ENCODE data around the gene MARVELD1. TPM values are rescaled to one million over a fixed set of nuclear protein-coding genes. Genes with fewer than 3 reads are reported as not detected.

The MARVELD1 gene
- total and polyA plus RNA-seq, 2 of the 13 experiments (the other 11 are each of a cell fraction or from before 2014, with no cell fraction given), result not detected

GRCh38 chr10:97759158-97759887 is 45.8 kb downstream of the MARVELD1 start (continued):
- TF ChIP-seq ZNF609 (CRISPR knock-in tag; IDR thresholded peaks at IDR 0.05; ENCODE audit: borderline replicate concordance) (peak; percentile 47; the same call in 1 of the 2 replicates), ZFYVE20 (CRISPR knock-in tag; IDR thresholded peaks at IDR 0.05; ENCODE audit: borderline replicate concordance, low read depth) (no peak), ZNF407 (CRISPR knock-in tag; IDR thresholded peaks at IDR 0.05; ENCODE audit: not compliant biosample characterization) (peak; percentile 51), NR2F1 (CRISPR knock-in tag; IDR thresholded peaks at IDR 0.05) (peak in 1 of 2 experiments; percentile 40; a peak in 1 of 4 replicates), ZNF720 (CRISPR knock-in tag; IDR thresholded peaks at IDR 0.05) (no peak), HIC2 (CRISPR knock-in tag; IDR thresholded peaks at IDR 0.05; ENCODE audit: low read depth) (no peak), POGZ (CRISPR knock-in tag; IDR thresholded peaks at IDR 0.05) (no peak), AKAP8 (CRISPR knock-in tag; IDR thresholded peaks at IDR 0.05) (0 out of 2 replicates have a peak, but pooled peaks have one; percentile 51), TFDP1 (CRISPR knock-in tag; IDR thresholded peaks at IDR 0.05; ENCODE audit: borderline replicate concordance) (0 out of 2 replicates have a peak, but pooled peaks have one; percentile 15), ZNF430 (CRISPR knock-in tag; IDR thresholded peaks at IDR 0.05) (no peak), MAFG (CRISPR knock-in tag; IDR thresholded peaks at IDR 0.05) (no peak)

Data from HepG2 (cell line).